Stomach (tissue), 19 donors: ENCODE measurements around the gene ASIC4. TPM values are rescaled to one million over a fixed set of nuclear protein-coding genes. Genes with fewer than 3 reads are reported as not detected.
A peak's percentile ranks its signal among the peaks of the same experiment; 100 is the strongest.

ENCODE experiments used
- DNase-seq, 2 donors: peaks; one replicate each; pipeline versions ENCODE4 v3.0.0 to v3.0.0-alpha.2; 2013 to 2019
- H3K27ac ChIP-seq, 5 donors: fragments of 200-600 bp in 4 of 5; sonication (generic) in 4 of 5; one replicate each; pipeline ENCODE4 v1.5.1; 2013 to 2019; ENCODE audit warnings: mild to moderate bottlenecking in 1 of 5, moderate library complexity in 1 of 5
- H3K27me3 ChIP-seq, 3 donors: fragments of 200-600 bp; sonication (generic); one replicate each; pipeline ENCODE4 v1.5.1; 2017 to 2019; ENCODE audit warnings: mixed run types in 1 of 3
- H3K36me3 ChIP-seq, 4 donors: fragments of 200-600 bp; sonication (generic); 1 replicate in 3 of 4; 2 replicates in 1 of 4; pipeline ENCODE4 v1.5.1; 2016 to 2019
- H3K4me1 ChIP-seq, 4 donors: fragments of 200-600 bp; sonication (generic); one replicate each; pipeline ENCODE4 v1.5.1; 2016 to 2019
- H3K4me3 ChIP-seq, 4 donors: fragments of 200-600 bp; sonication (generic) in 3 of 4; one replicate each; pipeline ENCODE4 v1.5.1; 2016 to 2019; ENCODE audit warnings: mild to moderate bottlenecking in 1 of 4
- H3K9me3 ChIP-seq, 4 donors: fragments of 200-600 bp; sonication (generic); one replicate each; pipeline ENCODE4 v1.5.1; 2016 to 2019
- CTCF ChIP-seq, 7 experiments: fragments of 450-650 bp in 4 of 7; fragments of 200-600 bp in 3 of 7; sonication (generic) in 3 of 7; IDR thresholded peaks; one replicate each; pipeline ENCODE4 v1.5.1; 2016 to 2019; ENCODE audit warnings: antibody characterized with exemption in 7 of 7, control low read depth in 2 of 7, mild to moderate bottlenecking in 1 of 7
- EP300 ChIP-seq: sonication (generic); formaldehyde crosslinking; IDR thresholded peaks from one replicate; pipeline ENCODE4 v1.6.1; 2017; ENCODE audit warnings: antibody characterized with exemption
- POLR2A ChIP-seq, 4 donors: fragments of 450-650 bp; IDR thresholded peaks; one replicate each; pipeline ENCODE4 v1.6.1; 2016; ENCODE audit warnings: antibody characterized with exemption in 4 of 4, control low read depth in 2 of 4, mild to moderate bottlenecking in 1 of 4, moderate library complexity in 1 of 4
- POLR2AphosphoS5 ChIP-seq, 3 donors: sonication (generic); formaldehyde crosslinking; IDR thresholded peaks; one replicate each; pipeline ENCODE4 v1.6.1; 2016; ENCODE audit warnings: antibody characterized with exemption in 3 of 3
- WGBS, 5 donors: extraction: QIAGEN DNeasy Blood & Tissue Kit in 3 of 5; methylation state at CpG; one replicate each; pipeline versions ENCODE4 v1.1.5 to v1.1.7; 2013 to 2018; 5-methylcytosine and 5-hydroxymethylcytosine counted together
- intact Hi-C: fragments of 100-400 bp; cut with DNase I; formaldehyde crosslinking; loops from one replicate; pipeline ENCODE4 v1.15.1; 2023; ENCODE audit warnings: low total_unique reads
- long read RNA-seq, 10 donors: transcript quantifications; one replicate each; lab custom pipeline, GENCODE V29; 2026
- polyA plus RNA-seq, 3 donors: library from polyadenylated mRNA; stranded (reverse); fragments of 200-250 nt; gene quantifications; one replicate each; pipeline ENCODE4 v1.2.3, GENCODE V29; 2013
- total RNA-seq, 5 donors: library from RNA; depleted of rRNA; stranded (reverse); fragments of >200 nt; gene quantifications; one replicate each; pipeline versions ENCODE4 v1.1.0 to v1.2.3, GENCODE V29; 2014 to 2016
- donor health status: healthy with polysubstance abuse.
- donor health status: Bipolar disorder and iron deficiency.
- donor health status: healthy.

The ASIC4 gene
- 10 to 100 TPM in 1 of 5 donors, 1 to 10 TPM in 1, not detected in 3; 2.0 to 11.0 TPM for total RNA-seq
- polyA plus RNA-seq, result not detected
- long read RNA-seq, donor 1, result 0 reads
- long read RNA-seq, donor 2, result 0 reads
- long read RNA-seq, donor 3, result 0 reads
- long read RNA-seq, donor 4, result 0 reads
- long read RNA-seq, donor 5, result 0 reads
- long read RNA-seq, donor 6, result 0 reads
- long read RNA-seq, donor 7, result 0 reads
- long read RNA-seq, donor 8, result 0 reads
- long read RNA-seq, donor 9, result 0 reads
- long read RNA-seq, donor 10, result 0 reads

GRCh38 chr2:219514196-219514761, at the start of gene ASIC4:
Gene ASIC4 (plus strand): TSS chr2:219514482. CDS start chr2:219514725, 243 bp downstream.
- no peaks in the 10 kb centered on the region for H3K36me3 ChIP-seq
- peak in 1 of 2 donors; percentile 68 for DNase-seq
- H3K27me3 ChIP-seq, result peaks cover 0 to 94% (median 78%) of the 10 kb centered on the region in 3 donors

GRCh38 chr2:219465659-219466561, 48.4 kb upstream of the ASIC4 start:
- DNase-seq, result no peak
- Histone ChIP-seq H3K4me3 (no peak overlapping the region), H3K27me3 (peaks cover 0 to 11% (median 4%) of the 10 kb centered on the region in 3 donors), H3K36me3 (peaks cover 0 to 54% (median 15%) of the 10 kb centered on the region in 4 donors), H3K4me1 (peaks cover 0 to 64% (median 27%) of the 10 kb centered on the region in 4 donors), H3K9me3 (no peaks in the 10 kb centered on the region), H3K27ac (peak overlapping the region in 3 of 5 donors; percentile 7 to 95 (median 39))
- WGBS, 5 donors, result 74 to 92% (median 90%) methylated on average over 41 to 47 of the region's 47 CpGs
- no peak for TF ChIP-seq CTCF (IDR thresholded peaks at IDR 0.05)
- no peak for TF ChIP-seq POLR2A (IDR thresholded peaks at IDR 0.05)
- TF ChIP-seq EP300, result no peak
- TF ChIP-seq POLR2AphosphoS5 (IDR thresholded peaks at IDR 0.05), result no peak
- intact Hi-C loops, result no loop called here

More at GRCh38 chr2:219514196-219514761, at the start of gene ASIC4:
- TF ChIP-seq EP300 (no peak), POLR2AphosphoS5 (IDR thresholded peaks at IDR 0.05) (no peak), CTCF (IDR thresholded peaks at IDR 0.05) (no peak)
- Histone ChIP-seq H3K9me3 (no peaks in the 10 kb centered on the region), H3K27ac (no peak within 1 kb of the TSS), H3K4me3 (no peak within 1 kb of the TSS), H3K4me1 (peaks cover 10 to 33% (median 26%) of the 10 kb centered on the region in 4 donors)
- 4 to 16% (median 6%) methylated on average over 13 to 31 of the region's 31 CpGs for WGBS, 5 donors
- intact Hi-C loops, result no loop called here

GRCh38 chr2:219466816-219467735, 47.2 kb upstream of the ASIC4 start:
- Histone ChIP-seq H3K4me1 (peaks cover 0 to 52% (median 25%) of the 10 kb centered on the region in 4 donors), H3K27me3 (peaks cover 0 to 6% (median 0%) of the 10 kb centered on the region in 3 donors), H3K9me3 (no peaks in the 10 kb centered on the region), H3K27ac (peak overlapping the region in 2 of 5 donors; percentile 23 to 51), H3K36me3 (peaks cover 0 to 60% (median 15%) of the 10 kb centered on the region in 4 donors), H3K4me3 (no peak overlapping the region)
- no peak for DNase-seq
- TF ChIP-seq CTCF (IDR thresholded peaks at IDR 0.05), result no peak
- TF ChIP-seq POLR2AphosphoS5 (IDR thresholded peaks at IDR 0.05), result no peak
- no peak for TF ChIP-seq POLR2A (IDR thresholded peaks at IDR 0.05)
- no peak for TF ChIP-seq EP300
- intact Hi-C loops, result no loop called here
- WGBS, 5 donors, result 77 to 84% (median 81%) methylated on average over 22 to 28 of the region's 28 CpGs
